Measurements from ENCODE around the gene CIRBP. TPM values are rescaled to one million over a fixed set of nuclear protein-coding genes. Genes with fewer than 3 reads are reported as not detected.

CIRBP gene
- total and polyA plus RNA-seq, 9 of the 15 experiments (the other 6 are each of a cell fraction or from before 2014, with no cell fraction given), result 20.5 to 327 (median 176) TPM

GRCh38 chr19:1269478-1270212, 513 bp downstream of the CIRBP start (continued):
- TF ChIP-seq MXD1 (CRISPR knock-in tag; IDR thresholded peaks at IDR 0.05; ENCODE audit: borderline replicate concordance, poor library complexity, severe bottlenecking) (peak; percentile 79), SMAD3 (CRISPR knock-in tag; conservative IDR thresholded peaks at IDR 0.05) (no peak), POLR2G (IDR thresholded peaks at IDR 0.05; ENCODE audit: low read depth, low read length) (peak; percentile 99), MIER1 (IDR thresholded peaks at IDR 0.05; ENCODE audit: low read depth) (no peak), TRIM25 (IDR thresholded peaks at IDR 0.05; ENCODE audit: borderline replicate concordance) (no peak), CREB1 (IDR thresholded peaks at IDR 0.05) (no peak), CREB1 (CRISPR knock-in tag; IDR thresholded peaks at IDR 0.05) (no peak), BACH1 (tag; IDR thresholded peaks at IDR 0.05) (no peak), ZNF561 (CRISPR knock-in tag; conservative IDR thresholded peaks at IDR 0.05) (no peak), FOXK1 (CRISPR knock-in tag; IDR thresholded peaks at IDR 0.05; ENCODE audit: borderline replicate concordance) (no peak), ETV6 (IDR thresholded peaks at IDR 0.05; ENCODE audit: borderline replicate concordance in 1 of 2, low read depth in 2 of 2, low read length in 1 of 2) (no peak), ETV6 (CRISPR knock-in tag; IDR thresholded peaks at IDR 0.05; ENCODE audit: borderline replicate concordance) (no peak), ZNF395 (CRISPR knock-in tag; IDR thresholded peaks at IDR 0.05) (no peak), TARDBP (IDR thresholded peaks at IDR 0.05) (no peak), VEZF1 (CRISPR knock-in tag; IDR thresholded peaks at IDR 0.05) (peak; percentile 89), GABPA (tag; conservative IDR thresholded peaks at IDR 0.05; ENCODE audit: low read depth) (peak; percentile 49), NR2C2 (CRISPR knock-in tag; IDR thresholded peaks at IDR 0.05) (no peak), NR2C2 (tag; IDR thresholded peaks at IDR 0.05) (peak; percentile 78), IFI16 (CRISPR knock-in tag; IDR thresholded peaks at IDR 0.05) (no peak), ZNF174 (CRISPR knock-in tag; IDR thresholded peaks at IDR 0.05) (no peak), SIX5 (IDR thresholded peaks at IDR 0.05; ENCODE audit: borderline replicate concordance in 1 of 2, insufficient read depth in 1 of 2, low read depth in 1 of 2, low read length in 2 of 2) (no peak), SNIP1 (IDR thresholded peaks at IDR 0.05; ENCODE audit: low read depth) (no peak), WHSC1 (IDR thresholded peaks at IDR 0.05; ENCODE audit: low read length) (no peak)

Data from K562 (cell line).